HG02798 (cell line): Measurements from ENCODE around the gene RSPH1.

Experiments used
- ATAC-seq: cut with Tn5 transposase; IDR thresholded peaks from one replicate; pipeline ENCODE4 v1.9.1; 2021; ENCODE audit warnings: mild to moderate bottlenecking; ENCODE audit not compliant: unreplicated experiment, poor library complexity

The RSPH1 gene

GRCh38 chr21:42433946-42434551, 62.0 kb downstream of the RSPH1 start:
- ATAC-seq, result no peak

GRCh38 chr21:42432695-42433094, 63.3 kb downstream of the RSPH1 start:
- no peak for ATAC-seq

GRCh38 chr21:42431196-42431595, 64.8 kb downstream of the RSPH1 start:
- no peak for ATAC-seq

GRCh38 chr21:42430521-42430920, 65.5 kb downstream of the RSPH1 start:
- ATAC-seq, result no peak

- no peak for ATAC-seq
Observed at GRCh38 chr21:42429856-42430255, 66.2 kb downstream of the RSPH1 start.

- no peak for ATAC-seq
Observed at GRCh38 chr21:42429021-42429420, 67.0 kb downstream of the RSPH1 start.

GRCh38 chr21:42427809-42428419, 68.1 kb downstream of the RSPH1 start:
- ATAC-seq, result no peak

- ATAC-seq, result no peak
Observed at GRCh38 chr21:42426876-42427480, 69.0 kb downstream of the RSPH1 start.

- ATAC-seq, result no peak
Observed at GRCh38 chr21:42426424-42426823, 69.6 kb downstream of the RSPH1 start.

- ATAC-seq, result no peak
Observed at GRCh38 chr21:42425591-42425990, 70.4 kb downstream of the RSPH1 start.

- no peak for ATAC-seq
Observed at GRCh38 chr21:42424914-42425541, 71.0 kb downstream of the RSPH1 start.

GRCh38 chr21:42423685-42424084, 72.3 kb downstream of the RSPH1 start:
- no peak for ATAC-seq

- ATAC-seq, result peak; percentile 53
Observed at GRCh38 chr21:42423197-42423675, 72.8 kb downstream of the RSPH1 start.
